VCaP (cell line): ENCODE data around the gene COL5A1.

ENCODE experiments used
- H3K27ac ChIP-seq: fragments of 450-650 bp; 2 replicates; pipeline ENCODE4 v1.5.1; 2017
- CTCF ChIP-seq: fragments of 450-650 bp; conservative IDR thresholded peaks from 2 replicates; pipeline ENCODE4 v1.5.1; 2017; ENCODE audit warnings: mild to moderate bottlenecking, moderate library complexity

COL5A1 gene

GRCh38 chr9:134612309-134612708, 29.3 kb upstream of the COL5A1 start:
- no peak for TF ChIP-seq CTCF
- no peak overlapping the region for H3K27ac ChIP-seq

GRCh38 chr9:134612715-134613114, 28.9 kb upstream of the COL5A1 start:
- TF ChIP-seq CTCF: no peak
- H3K27ac ChIP-seq: no peak overlapping the region

- H3K27ac ChIP-seq: no peak overlapping the region
- TF ChIP-seq CTCF: no peak
Observed at GRCh38 chr9:134614256-134614655, 27.3 kb upstream of the COL5A1 start.

- no peak for TF ChIP-seq CTCF
- H3K27ac ChIP-seq: no peak overlapping the region
Observed at GRCh38 chr9:134616341-134616740, 25.3 kb upstream of the COL5A1 start.

- H3K27ac ChIP-seq: no peak overlapping the region
- TF ChIP-seq CTCF: no peak
Observed at GRCh38 chr9:134617246-134617645, 24.4 kb upstream of the COL5A1 start.

- H3K27ac ChIP-seq: no peak overlapping the region
- TF ChIP-seq CTCF: no peak
Observed at GRCh38 chr9:134617836-134618162, 23.8 kb upstream of the COL5A1 start.

- no peak overlapping the region for H3K27ac ChIP-seq
- no peak for TF ChIP-seq CTCF
Observed at GRCh38 chr9:134618163-134618832, 23.3 kb upstream of the COL5A1 start.
